ENCODE results near the gene WSCD2.

Gene WSCD2

DNA sequence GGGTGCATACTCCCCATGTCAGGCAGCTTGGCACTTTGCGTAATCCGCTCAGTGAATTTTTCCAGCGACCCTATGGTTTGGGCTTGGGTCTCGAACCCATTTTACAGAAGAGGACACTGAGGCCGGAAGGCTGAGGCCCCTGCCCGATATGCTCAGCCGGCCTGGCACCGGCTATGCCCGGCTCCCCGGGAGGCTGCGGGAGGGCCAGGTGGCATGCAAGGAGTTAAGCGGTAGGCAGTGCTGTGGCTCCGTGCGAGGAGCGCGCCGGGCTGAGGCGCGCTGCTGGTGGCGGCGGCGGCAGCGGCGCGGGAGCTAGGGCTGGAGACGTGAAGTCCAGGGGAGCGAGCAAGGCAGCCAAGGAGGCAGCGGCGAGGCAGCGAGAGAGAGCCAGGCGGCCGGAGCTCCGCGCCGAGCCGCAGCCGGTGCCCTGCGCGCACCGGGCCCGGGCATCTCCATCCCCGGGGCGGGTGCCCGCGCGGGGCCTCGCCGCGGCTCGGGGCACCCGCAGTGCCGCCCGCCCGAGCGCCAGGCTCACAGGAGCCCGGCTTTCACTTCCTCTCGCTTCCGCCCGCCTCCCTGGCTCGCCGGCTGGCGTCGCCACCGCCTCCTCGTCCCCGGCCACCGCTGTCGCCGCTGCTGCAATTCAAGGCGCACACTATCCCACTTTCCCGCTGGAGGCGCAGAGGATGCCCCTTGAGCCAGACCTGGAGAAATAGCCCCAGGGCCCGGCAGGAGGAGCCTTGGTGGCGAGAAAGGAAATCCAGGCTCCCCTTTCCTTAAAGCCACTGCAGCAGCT lies at the start of gene WSCD2:
Gene WSCD2 (plus strand): TSS at position 272 of the 796 bp plus-strand sequence. CDS start 66,545 bp downstream, outside the sequence.
- H3K36me3 ChIP-seq (ENCODE audit: control insufficient read depth, insufficient read depth, low read length), result no peaks in the 10 kb centered on the region
- peaks cover 25% of the 10 kb centered on the region for H3K27me3 ChIP-seq (ENCODE audit: control insufficient read depth, insufficient read depth, low read length)
- no peak within 1 kb of the TSS for H3K9ac ChIP-seq (ENCODE audit: low read depth, low read length)
- H3K4me1 ChIP-seq (ENCODE audit: control insufficient read depth, insufficient read depth, low read length), result no peaks in the 10 kb centered on the region
- no peaks in the 10 kb centered on the region for H3K9me3 ChIP-seq (ENCODE audit: control insufficient read depth, insufficient read depth, low read length)
- peak within 1 kb of the TSS; percentile 68 for H3K4me3 ChIP-seq (ENCODE audit: low read depth, low read length)

GRCh38 chr12:108079721-108080120 lies 49.4 kb upstream of the WSCD2 start:
- no peaks in the 10 kb centered on the region for H3K4me1 ChIP-seq (ENCODE audit: control insufficient read depth, insufficient read depth, low read length)
- H3K9me3 ChIP-seq (ENCODE audit: control insufficient read depth, insufficient read depth, low read length), result no peaks in the 10 kb centered on the region
- no peak overlapping the region for H3K4me3 ChIP-seq (ENCODE audit: low read depth, low read length)
- H3K9ac ChIP-seq (ENCODE audit: low read depth, low read length), result no peak overlapping the region
- H3K36me3 ChIP-seq (ENCODE audit: control insufficient read depth, insufficient read depth, low read length), result no peaks in the 10 kb centered on the region
- H3K27me3 ChIP-seq (ENCODE audit: control insufficient read depth, insufficient read depth, low read length), result no peaks in the 10 kb centered on the region

- Histone ChIP-seq H3K9ac (ENCODE audit: low read depth, low read length) (no peak overlapping the region), H3K27me3 (ENCODE audit: control insufficient read depth, insufficient read depth, low read length) (no peaks in the 10 kb centered on the region), H3K4me1 (ENCODE audit: control insufficient read depth, insufficient read depth, low read length) (no peaks in the 10 kb centered on the region), H3K9me3 (ENCODE audit: control insufficient read depth, insufficient read depth, low read length) (no peaks in the 10 kb centered on the region), H3K4me3 (ENCODE audit: low read depth, low read length) (no peak overlapping the region), H3K36me3 (ENCODE audit: control insufficient read depth, insufficient read depth, low read length) (no peaks in the 10 kb centered on the region)
These were observed 48.7 kb upstream of the WSCD2 start for GRCh38 chr12:108080363-108080762.

DNA sequence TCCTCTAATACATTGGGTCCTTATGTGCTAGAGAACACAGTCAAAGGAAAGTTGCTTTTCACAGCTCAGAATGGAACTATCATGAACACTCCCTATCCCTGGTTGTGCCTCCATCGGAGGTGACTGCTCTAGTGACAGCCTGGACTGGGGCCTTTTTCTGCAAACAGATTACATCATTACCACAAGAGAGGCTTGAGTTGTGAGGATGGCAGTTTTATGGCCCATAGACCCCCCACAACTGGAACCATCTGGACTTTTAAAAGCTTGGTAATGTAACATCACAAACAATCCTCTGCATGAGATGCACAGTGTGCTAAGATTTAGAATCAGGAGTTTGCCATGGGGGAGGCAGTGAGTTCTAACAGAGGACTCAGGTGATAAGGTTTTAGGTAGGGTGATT lies 46.6 kb upstream of the WSCD2 start:
- no peaks in the 10 kb centered on the region for H3K9me3 ChIP-seq (ENCODE audit: control insufficient read depth, insufficient read depth, low read length)
- no peaks in the 10 kb centered on the region for H3K4me1 ChIP-seq (ENCODE audit: control insufficient read depth, insufficient read depth, low read length)
- no peaks in the 10 kb centered on the region for H3K27me3 ChIP-seq (ENCODE audit: control insufficient read depth, insufficient read depth, low read length)
- H3K4me3 ChIP-seq (ENCODE audit: low read depth, low read length), result no peak overlapping the region
- no peak overlapping the region for H3K9ac ChIP-seq (ENCODE audit: low read depth, low read length)
- no peaks in the 10 kb centered on the region for H3K36me3 ChIP-seq (ENCODE audit: control insufficient read depth, insufficient read depth, low read length)

GRCh38 chr12:108087900-108088299 lies 41.2 kb upstream of the WSCD2 start:
- no peak overlapping the region for H3K9ac ChIP-seq (ENCODE audit: low read depth, low read length)
- H3K4me3 ChIP-seq (ENCODE audit: low read depth, low read length), result no peak overlapping the region
- H3K4me1 ChIP-seq (ENCODE audit: control insufficient read depth, insufficient read depth, low read length), result peaks cover 7% of the 10 kb centered on the region
- no peaks in the 10 kb centered on the region for H3K27me3 ChIP-seq (ENCODE audit: control insufficient read depth, insufficient read depth, low read length)
- no peaks in the 10 kb centered on the region for H3K9me3 ChIP-seq (ENCODE audit: control insufficient read depth, insufficient read depth, low read length)
- H3K36me3 ChIP-seq (ENCODE audit: control insufficient read depth, insufficient read depth, low read length), result no peaks in the 10 kb centered on the region

- Histone ChIP-seq H3K27me3 (ENCODE audit: control insufficient read depth, insufficient read depth, low read length) (no peaks in the 10 kb centered on the region), H3K9ac (ENCODE audit: low read depth, low read length) (peak overlapping the region; percentile 26)
These were observed 38.8 kb upstream of the WSCD2 start for GRCh38 chr12:108090107-108090899.

DNA sequence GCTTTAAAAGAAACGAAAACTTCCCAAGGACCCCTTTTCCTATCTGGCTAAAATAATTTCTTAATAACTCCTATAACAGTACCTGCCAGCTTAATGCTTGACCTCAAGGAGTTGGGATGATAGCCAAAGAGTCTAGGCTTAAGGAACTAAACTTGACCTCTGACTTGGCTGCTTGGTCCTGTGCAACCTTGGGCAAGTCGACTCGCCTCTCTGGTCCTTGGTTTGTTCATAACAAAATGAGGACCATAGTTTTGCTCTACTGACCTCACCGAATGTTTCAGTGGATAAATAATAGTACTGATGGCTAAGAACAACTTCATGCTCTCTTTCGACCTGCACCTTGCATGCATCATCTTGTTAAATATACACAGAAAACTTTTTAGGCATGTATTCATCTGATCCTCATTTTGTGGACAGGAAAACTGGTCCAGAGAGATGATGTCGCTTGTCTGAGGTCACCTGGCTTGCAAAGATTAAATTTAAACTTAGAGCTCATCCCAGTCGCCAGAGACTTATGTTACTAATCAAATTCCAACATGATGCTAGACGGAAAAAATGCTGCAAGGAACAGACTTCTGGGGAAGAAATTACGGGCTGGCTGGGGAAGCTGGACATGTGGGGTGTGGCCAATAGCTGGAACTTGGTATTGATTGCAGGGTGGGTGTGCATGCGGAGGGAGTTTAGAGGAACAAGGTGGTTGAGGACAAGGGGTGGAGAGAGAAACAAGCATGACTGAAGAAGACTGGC lies 38.0 kb upstream of the WSCD2 start:
- Histone ChIP-seq H3K4me3 (ENCODE audit: low read depth, low read length) (no peak overlapping the region), H3K36me3 (ENCODE audit: control insufficient read depth, insufficient read depth, low read length) (no peaks in the 10 kb centered on the region), H3K4me1 (ENCODE audit: control insufficient read depth, insufficient read depth, low read length) (peaks cover 7% of the 10 kb centered on the region), H3K9me3 (ENCODE audit: control insufficient read depth, insufficient read depth, low read length) (no peaks in the 10 kb centered on the region), H3K27me3 (ENCODE audit: control insufficient read depth, insufficient read depth, low read length) (no peaks in the 10 kb centered on the region), H3K9ac (ENCODE audit: low read depth, low read length) (no peak overlapping the region)

More at GRCh38 chr12:108090107-108090899, 38.8 kb upstream of the WSCD2 start:
- H3K4me3 ChIP-seq (ENCODE audit: low read depth, low read length), result no peak overlapping the region
- H3K36me3 ChIP-seq (ENCODE audit: control insufficient read depth, insufficient read depth, low read length), result no peaks in the 10 kb centered on the region
- no peaks in the 10 kb centered on the region for H3K9me3 ChIP-seq (ENCODE audit: control insufficient read depth, insufficient read depth, low read length)
- H3K4me1 ChIP-seq (ENCODE audit: control insufficient read depth, insufficient read depth, low read length), result peaks cover 7% of the 10 kb centered on the region

DNA sequence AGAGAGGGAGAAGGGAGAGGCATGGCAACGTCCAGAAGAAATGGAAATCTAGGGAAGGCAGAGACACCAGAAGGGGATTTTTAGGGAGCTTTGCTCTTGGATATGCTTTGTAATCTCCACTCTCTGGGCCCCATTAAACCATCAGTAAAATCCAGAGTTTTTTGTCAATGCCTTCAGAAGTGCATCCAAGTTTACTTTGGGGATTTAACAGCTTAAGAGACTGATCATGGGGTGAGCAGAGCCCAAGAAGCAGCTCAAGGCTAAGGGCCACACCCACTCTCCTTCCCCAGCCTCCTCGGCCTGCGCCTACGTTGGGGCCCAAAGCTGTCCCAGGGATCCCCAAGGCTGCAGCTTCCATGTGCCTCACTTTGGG lies 37.4 kb upstream of the WSCD2 start:
- H3K27me3 ChIP-seq (ENCODE audit: control insufficient read depth, insufficient read depth, low read length), result no peaks in the 10 kb centered on the region
- no peak overlapping the region for H3K4me3 ChIP-seq (ENCODE audit: low read depth, low read length)
- H3K36me3 ChIP-seq (ENCODE audit: control insufficient read depth, insufficient read depth, low read length), result no peaks in the 10 kb centered on the region
- H3K9me3 ChIP-seq (ENCODE audit: control insufficient read depth, insufficient read depth, low read length), result no peaks in the 10 kb centered on the region
- peaks cover 7% of the 10 kb centered on the region for H3K4me1 ChIP-seq (ENCODE audit: control insufficient read depth, insufficient read depth, low read length)
- peak overlapping the region; percentile 9 for H3K9ac ChIP-seq (ENCODE audit: low read depth, low read length)

- Histone ChIP-seq H3K9me3 (ENCODE audit: control insufficient read depth, insufficient read depth, low read length) (no peaks in the 10 kb centered on the region), H3K36me3 (ENCODE audit: control insufficient read depth, insufficient read depth, low read length) (no peaks in the 10 kb centered on the region), H3K27me3 (ENCODE audit: control insufficient read depth, insufficient read depth, low read length) (no peaks in the 10 kb centered on the region)
These were observed 35.9 kb upstream of the WSCD2 start for GRCh38 chr12:108093209-108093608.

GRCh38 chr12:108094056-108094649 lies 34.9 kb upstream of the WSCD2 start:
- Histone ChIP-seq H3K4me3 (ENCODE audit: low read depth, low read length) (no peak overlapping the region), H3K36me3 (ENCODE audit: control insufficient read depth, insufficient read depth, low read length) (no peaks in the 10 kb centered on the region), H3K4me1 (ENCODE audit: control insufficient read depth, insufficient read depth, low read length) (peaks cover 7% of the 10 kb centered on the region), H3K9ac (ENCODE audit: low read depth, low read length) (no peak overlapping the region), H3K9me3 (ENCODE audit: control insufficient read depth, insufficient read depth, low read length) (no peaks in the 10 kb centered on the region), H3K27me3 (ENCODE audit: control insufficient read depth, insufficient read depth, low read length) (peaks cover 2% of the 10 kb centered on the region)

More at GRCh38 chr12:108093209-108093608, 35.9 kb upstream of the WSCD2 start:
- Histone ChIP-seq H3K9ac (ENCODE audit: low read depth, low read length) (no peak overlapping the region), H3K4me3 (ENCODE audit: low read depth, low read length) (no peak overlapping the region), H3K4me1 (ENCODE audit: control insufficient read depth, insufficient read depth, low read length) (peaks cover 7% of the 10 kb centered on the region)

GRCh38 chr12:108097160-108097911 lies 31.8 kb upstream of the WSCD2 start:
- Histone ChIP-seq H3K36me3 (ENCODE audit: control insufficient read depth, insufficient read depth, low read length) (no peaks in the 10 kb centered on the region), H3K9me3 (ENCODE audit: control insufficient read depth, insufficient read depth, low read length) (no peaks in the 10 kb centered on the region)

More at GRCh38 chr12:108097160-108097911, 31.8 kb upstream of the WSCD2 start:
- H3K27me3 ChIP-seq (ENCODE audit: control insufficient read depth, insufficient read depth, low read length), result peaks cover 2% of the 10 kb centered on the region
- H3K4me3 ChIP-seq (ENCODE audit: low read depth, low read length), result no peak overlapping the region
- peaks cover 6% of the 10 kb centered on the region for H3K4me1 ChIP-seq (ENCODE audit: control insufficient read depth, insufficient read depth, low read length)
- no peak overlapping the region for H3K9ac ChIP-seq (ENCODE audit: low read depth, low read length)

All from iPS-15b (cell line).